PC-3 (cell line): ENCODE measurements around the gene TENM4. TPM values are rescaled to one million over a fixed set of nuclear protein-coding genes. Genes with fewer than 3 reads are reported as not detected.

ENCODE experiments used
- ATAC-seq: fragments of 200-7000 bp; cut with Tn5 transposase; 2 replicates; pipeline ENCODE4 v1.9.1; 2020; ENCODE audit warnings: mild to moderate bottlenecking, moderate library complexity
- BruUV-seq: library from RNA; stranded (reverse); fragments of 400-500 nt; replicated peaks from 2 replicates; lab custom pipeline; 2021; lab: Mats Ljungman, UMichigan
- CTCF ChIA-PET: fragments of 300-600 bp; sonication (Branson Sonifier 250); formaldehyde crosslinking; loops from one replicate; lab custom pipeline; 2022; ENCODE audit warnings: antibody characterized with exemption; lab: Charles Lee
- POLR2A ChIA-PET: fragments of 300-600 bp; sonication (Branson Sonifier 250); formaldehyde crosslinking; loops from one replicate; lab custom pipeline; 2022; ENCODE audit warnings: antibody characterized with exemption; ENCODE audit not compliant: unreplicated experiment; lab: Charles Lee
- DNase-seq: peaks from one replicate; pipeline ENCODE4 v3.0.0-alpha.2; 2015
- H2AFZ ChIP-seq: fragments of 300-600 bp; sonication (generic); 2 replicates; pipeline ENCODE4 v1.6.0; 2016; ENCODE audit warnings: antibody characterized with exemption, low read length
- H3F3A ChIP-seq: fragments of 300-600 bp; sonication (generic); one replicate; pipeline ENCODE4 v1.6.0; 2017; ENCODE audit warnings: antibody characterized with exemption, low read length, control low read depth, mild to moderate bottlenecking; ENCODE audit not compliant: unreplicated experiment
- H3K27ac ChIP-seq: fragments of 300-600 bp; sonication (generic); 2 replicates; pipeline ENCODE4 v1.5.1; 2016; ENCODE audit warnings: mild to moderate bottlenecking, low read length
- H3K27me3 ChIP-seq: fragments of 300-600 bp; sonication (generic); 2 replicates; pipeline ENCODE4 v1.6.1; 2016; ENCODE audit warnings: low read length, mixed read lengths
- H3K36me3 ChIP-seq: fragments of 300-600 bp; sonication (generic); 2 replicates; pipeline ENCODE4 v1.6.1; 2016; ENCODE audit warnings: low read depth, mixed run types, low read length, mixed read lengths
- H3K4me1 ChIP-seq: fragments of 300-600 bp; sonication (generic); 2 replicates; pipeline ENCODE4 v1.5.1; 2016; ENCODE audit warnings: low read length; ENCODE audit not compliant: insufficient read depth
- H3K4me2 ChIP-seq: fragments of 300-600 bp; sonication (generic); 2 replicates; pipeline ENCODE4 v1.6.0; 2016; ENCODE audit warnings: low read length
- H3K4me3 ChIP-seq: fragments of 300-600 bp; sonication (generic); 2 replicates; pipeline ENCODE4 v1.5.1; 2016; ENCODE audit warnings: mild to moderate bottlenecking, low read length, mixed read lengths
- H3K79me2 ChIP-seq: fragments of 300-600 bp; sonication (generic); 2 replicates; pipeline ENCODE4 v1.6.1; 2017; ENCODE audit warnings: low read length, mixed read lengths
- H3K9ac ChIP-seq: fragments of 300-600 bp; sonication (generic); 2 replicates; pipeline ENCODE4 v1.6.0; 2016; ENCODE audit warnings: mild to moderate bottlenecking, low read length
- H3K9me2 ChIP-seq: fragments of 300-600 bp; sonication (generic); replicated peaks from 2 replicates; pipeline ENCODE4 v1.6.1; 2016; ENCODE audit warnings: mixed run types, low read length, mixed read lengths
- H3K9me3 ChIP-seq: fragments of 300-600 bp; sonication (generic); 2 replicates; pipeline ENCODE4 v1.6.1; 2016; ENCODE audit warnings: low read length, mixed read lengths
- H4K20me1 ChIP-seq: fragments of 300-600 bp; sonication (generic); 2 replicates; pipeline ENCODE4 v1.6.1; 2016; ENCODE audit warnings: low read length, mixed read lengths
- EZH2 ChIP-seq: fragments of 300-600 bp; sonication (generic); IDR thresholded peaks from one replicate; pipeline ENCODE4 v1.6.1; 2017; ENCODE audit warnings: antibody characterized with exemption, mild to moderate bottlenecking, low read length; ENCODE audit not compliant: unreplicated experiment
- EZH2phosphoT487 ChIP-seq: fragments of 300-600 bp; sonication (generic); IDR thresholded peaks from 2 replicates; pipeline ENCODE4 v1.6.1; 2018; ENCODE audit warnings: mild to moderate bottlenecking, antibody characterized with exemption, low read length, borderline replicate concordance
- intact Hi-C: fragments of 100-400 bp; cut with micrococcal nuclease; formaldehyde crosslinking; loops from 2 replicates; pipeline ENCODE4 v1.9.0; 2023
- total RNA-seq: library from RNA; depleted of rRNA; stranded (reverse); fragments of >200 nt; gene quantifications from 2 replicates; pipeline ENCODE4 v1.2.3, GENCODE V29; 2014
- TF ChIP-seq, protein P1 (sequence below): fragments of 300-600 bp; sonication (generic); conservative IDR thresholded peaks from 2 replicates; pipeline ENCODE4 v1.5.1; 2017; ENCODE audit warnings: antibody characterized with exemption, low read depth, mild to moderate bottlenecking, low read length

The TENM4 gene
- total RNA-seq, 1 experiment from 2014 or later, result 19.7 TPM

DNA sequence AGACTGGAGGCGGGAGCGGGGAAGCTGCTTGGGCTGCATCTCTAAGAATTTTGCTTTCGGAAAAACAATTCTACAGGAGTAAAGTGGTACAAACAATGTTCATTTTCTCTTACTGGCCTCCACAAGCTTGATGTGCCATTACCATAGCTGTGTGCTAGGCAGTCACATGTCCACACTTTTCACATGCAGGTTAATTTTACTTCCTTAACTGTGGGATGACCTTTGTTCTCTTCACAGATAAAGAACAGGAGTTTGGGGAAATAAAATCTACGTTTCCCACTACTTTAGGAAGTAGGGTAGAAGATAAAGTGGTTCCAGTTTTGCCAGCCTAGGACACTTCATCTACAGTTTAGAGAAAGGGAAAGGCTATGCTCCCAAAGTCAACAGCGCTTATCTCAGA, 539.0 kb downstream of the TENM4 start:
- Histone ChIP-seq H3K36me3 (no peaks in the 10 kb centered on the region), H3K27me3 (no peaks in the 10 kb centered on the region), H3K79me2 (no peaks in the 10 kb centered on the region), H3F3A (peaks cover 6% of the 10 kb centered on the region), H3K4me3 (no peak overlapping the region), H3K9me3 (no peaks in the 10 kb centered on the region), H3K27ac (no peak overlapping the region), H3K9ac (no peak overlapping the region), H4K20me1 (no peaks in the 10 kb centered on the region), H3K9me2 (no peaks in the 10 kb centered on the region), H3K4me2 (no peak overlapping the region), H3K4me1 (peaks cover 14% of the 10 kb centered on the region), H2AFZ (no peak overlapping the region)
- no peak for TF ChIP-seq EZH2
- TF ChIP-seq, protein P1, sequence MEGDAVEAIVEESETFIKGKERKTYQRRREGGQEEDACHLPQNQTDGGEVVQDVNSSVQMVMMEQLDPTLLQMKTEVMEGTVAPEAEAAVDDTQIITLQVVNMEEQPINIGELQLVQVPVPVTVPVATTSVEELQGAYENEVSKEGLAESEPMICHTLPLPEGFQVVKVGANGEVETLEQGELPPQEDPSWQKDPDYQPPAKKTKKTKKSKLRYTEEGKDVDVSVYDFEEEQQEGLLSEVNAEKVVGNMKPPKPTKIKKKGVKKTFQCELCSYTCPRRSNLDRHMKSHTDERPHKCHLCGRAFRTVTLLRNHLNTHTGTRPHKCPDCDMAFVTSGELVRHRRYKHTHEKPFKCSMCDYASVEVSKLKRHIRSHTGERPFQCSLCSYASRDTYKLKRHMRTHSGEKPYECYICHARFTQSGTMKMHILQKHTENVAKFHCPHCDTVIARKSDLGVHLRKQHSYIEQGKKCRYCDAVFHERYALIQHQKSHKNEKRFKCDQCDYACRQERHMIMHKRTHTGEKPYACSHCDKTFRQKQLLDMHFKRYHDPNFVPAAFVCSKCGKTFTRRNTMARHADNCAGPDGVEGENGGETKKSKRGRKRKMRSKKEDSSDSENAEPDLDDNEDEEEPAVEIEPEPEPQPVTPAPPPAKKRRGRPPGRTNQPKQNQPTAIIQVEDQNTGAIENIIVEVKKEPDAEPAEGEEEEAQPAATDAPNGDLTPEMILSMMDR, result no peak
- intact Hi-C loops, result no loop called here
- ChIA-PET CTCF (interaction anchor here (0.7 kb wide), 1 partner anchor 186 kb away, joined by 3 read pairs; no protein-coding TSS in a partner anchor), POLR2A (no interaction called here)
- DNase-seq (no peak), ATAC-seq (no peak)
- BruUV-seq, result no TSS peak

DNA sequence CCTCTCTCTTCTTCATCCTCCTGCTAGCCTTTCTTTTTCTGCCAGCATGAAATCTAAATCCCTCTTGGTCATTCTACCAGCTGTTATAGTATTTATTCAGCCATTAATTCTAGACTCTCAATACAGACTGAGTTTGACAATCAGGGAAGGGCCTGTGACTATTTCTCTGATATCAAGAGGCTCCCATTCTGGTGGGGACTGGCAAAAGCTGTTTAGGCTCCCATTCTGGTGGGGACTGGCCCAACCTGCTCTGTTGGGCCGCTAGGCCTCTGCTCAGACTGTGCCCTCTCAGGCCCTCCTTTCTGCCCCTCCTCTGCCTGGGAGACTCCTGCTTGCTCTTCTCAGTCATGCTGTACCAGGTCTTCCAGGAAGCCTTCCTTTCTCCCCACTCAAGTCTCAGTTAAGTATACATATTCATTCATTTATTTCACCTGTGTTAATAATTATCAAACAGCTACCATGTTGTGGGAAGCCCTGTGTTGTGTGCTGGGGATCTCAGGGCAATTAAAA, 542.5 kb downstream of the TENM4 start:
- ChIA-PET CTCF (no interaction called here), POLR2A (interaction anchor here (0.6 kb wide), 1 partner anchor 101 kb away, joined by 4 read pairs; no protein-coding TSS in a partner anchor)
- no peaks in the 10 kb centered on the region for H3K79me2 ChIP-seq
- H3K27ac ChIP-seq, result no peak overlapping the region
- no peaks in the 10 kb centered on the region for H3K36me3 ChIP-seq
- no TSS peak for BruUV-seq
- H3K27me3 ChIP-seq, result no peaks in the 10 kb centered on the region
- H3K9me2 ChIP-seq, result no peaks in the 10 kb centered on the region
- H3K9ac ChIP-seq, result no peak overlapping the region
- H3K9me3 ChIP-seq, result no peaks in the 10 kb centered on the region
- no peaks in the 10 kb centered on the region for H3F3A ChIP-seq
- intact Hi-C loops, result no loop called here
- no peak overlapping the region for H3K4me2 ChIP-seq
- H4K20me1 ChIP-seq, result no peaks in the 10 kb centered on the region
- H3K4me1 ChIP-seq, result no peaks in the 10 kb centered on the region
- H2AFZ ChIP-seq, result no peak overlapping the region
- TF ChIP-seq, protein P1, result no peak
- TF ChIP-seq EZH2, result no peak
- TF ChIP-seq EZH2phosphoT487, result no peak
- DNase-seq, result no peak
- no peak overlapping the region for H3K4me3 ChIP-seq
- no peak for ATAC-seq

DNA sequence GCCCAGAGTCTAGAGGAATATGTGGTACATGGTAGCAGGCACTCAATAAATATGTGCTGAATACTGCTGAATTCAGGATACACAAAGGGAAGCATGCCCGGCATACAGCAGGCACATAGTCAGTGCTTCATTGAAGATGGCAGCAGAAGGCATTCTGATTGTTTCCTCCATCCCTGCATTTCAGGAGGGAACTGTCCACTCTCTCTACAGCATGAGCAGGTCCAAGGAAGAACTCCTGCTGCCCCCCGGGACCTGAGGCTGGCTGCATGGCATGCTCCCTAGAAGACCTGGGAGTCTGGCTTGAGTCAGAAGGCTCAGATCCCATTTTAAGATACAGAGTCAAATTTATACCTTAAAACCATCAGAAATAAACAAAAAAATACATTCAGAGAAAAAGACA, 546.8 kb downstream of the TENM4 start:
- no peak overlapping the region for H3K9ac ChIP-seq
- no peak overlapping the region for H3K27ac ChIP-seq
- no peaks in the 10 kb centered on the region for H3K9me3 ChIP-seq
- no peak overlapping the region for H3K4me2 ChIP-seq
- no peaks in the 10 kb centered on the region for H3K4me1 ChIP-seq
- no peak overlapping the region for H2AFZ ChIP-seq
- BruUV-seq, result no TSS peak
- POLR2A ChIA-PET, result no interaction called here
- CTCF ChIA-PET, result no interaction called here
- H3K9me2 ChIP-seq, result no peaks in the 10 kb centered on the region
- no peak overlapping the region for H3K4me3 ChIP-seq
- no peak for TF ChIP-seq EZH2
- TF ChIP-seq EZH2phosphoT487, result no peak
- no peaks in the 10 kb centered on the region for H3K27me3 ChIP-seq
- no peak for ATAC-seq
- H3F3A ChIP-seq, result no peaks in the 10 kb centered on the region
- H3K79me2 ChIP-seq, result no peaks in the 10 kb centered on the region
- no peak for DNase-seq
- intact Hi-C loops, result no loop called here
- H3K36me3 ChIP-seq, result no peaks in the 10 kb centered on the region
- no peaks in the 10 kb centered on the region for H4K20me1 ChIP-seq
